PC-9 (cell line): ENCODE results near the gene GNAQ.

Experiments
- EZH2 ChIP-seq: fragments of 200-600 bp; sonication (generic); IDR thresholded peaks from 2 replicates; pipeline ENCODE4 v1.8.0; 2017; ENCODE audit warnings: antibody characterized with exemption, low read depth
- TF ChIP-seq, protein P1 (sequence below): fragments of 200-600 bp; sonication (generic); conservative IDR thresholded peaks from 2 replicates; pipeline ENCODE4 v1.6.1; 2017; ENCODE audit warnings: mixed run types, antibody characterized with exemption, mild to moderate bottlenecking, moderate library complexity

DNA sequence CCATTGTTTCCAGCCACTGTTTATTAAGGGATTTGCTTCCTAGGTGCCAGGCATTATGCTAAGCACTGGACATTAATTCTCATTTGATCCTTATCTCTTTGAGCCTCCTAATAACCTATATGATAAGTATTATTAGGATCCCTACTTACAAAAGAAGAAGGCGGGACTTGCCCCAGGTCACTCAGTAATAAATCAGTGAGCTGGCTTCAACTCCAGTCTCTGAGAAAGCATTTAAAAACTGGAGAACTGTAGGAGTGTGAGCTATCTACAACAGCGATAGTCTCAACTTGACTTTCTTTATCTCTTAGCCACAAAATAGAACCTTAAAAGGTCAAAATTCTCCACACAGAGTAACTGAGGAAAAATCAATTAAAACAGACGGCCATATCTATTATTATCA, 155.0 kb downstream of the GNAQ start:
- TF ChIP-seq, protein P1, sequence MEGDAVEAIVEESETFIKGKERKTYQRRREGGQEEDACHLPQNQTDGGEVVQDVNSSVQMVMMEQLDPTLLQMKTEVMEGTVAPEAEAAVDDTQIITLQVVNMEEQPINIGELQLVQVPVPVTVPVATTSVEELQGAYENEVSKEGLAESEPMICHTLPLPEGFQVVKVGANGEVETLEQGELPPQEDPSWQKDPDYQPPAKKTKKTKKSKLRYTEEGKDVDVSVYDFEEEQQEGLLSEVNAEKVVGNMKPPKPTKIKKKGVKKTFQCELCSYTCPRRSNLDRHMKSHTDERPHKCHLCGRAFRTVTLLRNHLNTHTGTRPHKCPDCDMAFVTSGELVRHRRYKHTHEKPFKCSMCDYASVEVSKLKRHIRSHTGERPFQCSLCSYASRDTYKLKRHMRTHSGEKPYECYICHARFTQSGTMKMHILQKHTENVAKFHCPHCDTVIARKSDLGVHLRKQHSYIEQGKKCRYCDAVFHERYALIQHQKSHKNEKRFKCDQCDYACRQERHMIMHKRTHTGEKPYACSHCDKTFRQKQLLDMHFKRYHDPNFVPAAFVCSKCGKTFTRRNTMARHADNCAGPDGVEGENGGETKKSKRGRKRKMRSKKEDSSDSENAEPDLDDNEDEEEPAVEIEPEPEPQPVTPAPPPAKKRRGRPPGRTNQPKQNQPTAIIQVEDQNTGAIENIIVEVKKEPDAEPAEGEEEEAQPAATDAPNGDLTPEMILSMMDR: no peak
- TF ChIP-seq EZH2: no peak
